Stimulated activated CD4-positive, alpha-beta T cell treated with anti-CD3 and anti-CD28 coated beads, Interleukin-12 subunit alpha, Interleukin-12 subunit beta, amount 100 ng/mL, for 24 hours (primary cell): Measurements from ENCODE around the gene PLCB1.
"Not testable (repeated sequence)": the region's sequence is repeated elsewhere in the genome, so short reads cannot be mapped to it uniquely, and the experiment has no call there.

Source experiments
- DNase-seq, 2 experiments: peaks; one replicate each; pipeline ENCODE4 v3.0.0-alpha.2; 2020; ENCODE audit warnings: low read depth in 2 of 2

PLCB1 gene

GRCh38 chr20:8443464-8444072, 311.5 kb downstream of the PLCB1 start:
- DNase-seq = no peak

- no peak for DNase-seq
Observed at GRCh38 chr20:8447262-8448120, 315.4 kb downstream of the PLCB1 start.

GRCh38 chr20:8449123-8449522, 317.1 kb downstream of the PLCB1 start:
- no peak for DNase-seq

GRCh38 chr20:8454137-8454712, 322.2 kb downstream of the PLCB1 start:
- no peak for DNase-seq

GRCh38 chr20:8456765-8457164, 324.7 kb downstream of the PLCB1 start:
- DNase-seq = no peak

GRCh38 chr20:8457978-8458377, 325.9 kb downstream of the PLCB1 start:
- DNase-seq = no peak

- DNase-seq = no peak
Observed at GRCh38 chr20:8461186-8461585, 329.1 kb downstream of the PLCB1 start.

GRCh38 chr20:8464368-8464767, 332.3 kb downstream of the PLCB1 start:
- no peak for DNase-seq

GRCh38 chr20:8466781-8467180, 334.7 kb downstream of the PLCB1 start:
- not testable (repeated sequence) for DNase-seq

- no peak for DNase-seq
Observed at GRCh38 chr20:8470156-8470555, 338.1 kb downstream of the PLCB1 start.

- DNase-seq = no peak
Observed at GRCh38 chr20:8471465-8471864, 339.4 kb downstream of the PLCB1 start.

- no peak for DNase-seq
Observed at GRCh38 chr20:8473459-8473858, 341.4 kb downstream of the PLCB1 start.

GRCh38 chr20:8474027-8474668, 342.1 kb downstream of the PLCB1 start:
- DNase-seq = no peak

- no peak for DNase-seq
Observed at GRCh38 chr20:8476021-8476420, 344.0 kb downstream of the PLCB1 start.

- no peak for DNase-seq
Observed at GRCh38 chr20:8480597-8480996, 348.5 kb downstream of the PLCB1 start.

- no peak for DNase-seq
Observed at GRCh38 chr20:8487696-8488095, 355.6 kb downstream of the PLCB1 start.

GRCh38 chr20:8489094-8489883, 357.2 kb downstream of the PLCB1 start:
- DNase-seq = no peak

- no peak for DNase-seq
Observed at GRCh38 chr20:8490076-8490830, 358.2 kb downstream of the PLCB1 start.

GRCh38 chr20:8492173-8492572, 360.1 kb downstream of the PLCB1 start:
- no peak for DNase-seq

GRCh38 chr20:8498571-8498970, 366.5 kb downstream of the PLCB1 start:
- DNase-seq = no peak

GRCh38 chr20:8504030-8504429, 372.0 kb downstream of the PLCB1 start:
- no peak for DNase-seq
